Measurements from ENCODE around the gene UGT1A10.
"Not testable (repeated sequence)": the region's sequence is repeated elsewhere in the genome, so short reads cannot be mapped to it uniquely, and the experiment has no call there.

Gene UGT1A10

DNA sequence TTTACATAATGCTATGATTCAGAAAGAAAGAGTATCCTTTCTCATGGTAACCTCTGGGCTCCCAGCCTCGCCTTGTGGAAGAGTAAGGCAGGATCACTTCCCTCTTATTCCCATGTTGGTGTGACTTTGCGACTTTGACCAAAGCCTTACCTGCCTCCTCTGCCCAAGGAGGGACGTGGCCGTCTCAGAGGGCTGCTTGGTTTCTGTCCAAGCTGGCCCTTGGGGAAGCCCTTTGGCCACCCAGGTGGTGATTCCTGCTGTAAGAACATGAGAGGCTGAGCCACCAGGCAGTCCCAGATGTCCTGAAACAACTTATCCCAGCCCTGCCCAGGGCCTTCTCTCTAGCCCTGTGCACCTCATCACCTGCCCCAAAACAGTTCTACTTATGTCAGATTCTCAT lies 62.5 kb downstream of the UGT1A10 start:
- FAIRE-seq: no peak

DNA sequence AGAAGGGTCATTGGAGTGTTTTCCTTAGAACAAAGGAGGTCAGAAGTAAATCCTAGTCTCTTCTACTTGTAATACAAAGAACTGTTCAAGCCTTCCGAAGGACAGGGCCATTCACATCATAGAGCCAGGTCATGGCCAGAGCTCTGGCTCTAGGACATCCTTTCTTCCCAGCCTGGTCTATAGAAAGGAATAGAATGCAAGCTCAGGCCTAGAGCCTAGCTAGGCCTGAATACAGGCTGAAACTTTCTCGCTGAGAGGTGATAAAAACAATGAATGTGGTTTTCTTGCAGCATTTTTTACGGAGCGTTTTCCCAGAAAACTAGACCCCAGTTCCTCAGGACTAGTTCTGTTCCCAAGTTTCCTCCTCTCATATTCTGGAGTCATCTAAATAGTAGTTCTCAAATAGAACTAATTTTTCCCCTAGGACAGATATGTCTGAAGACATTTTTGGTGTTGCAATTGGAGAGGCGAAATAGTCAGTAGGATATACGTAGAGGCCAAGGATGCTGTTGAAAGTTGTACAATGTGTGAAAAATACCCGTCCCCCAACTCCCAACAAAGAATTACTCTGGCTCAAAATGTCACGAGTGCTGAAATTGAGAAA lies 63.3 kb downstream of the UGT1A10 start:
- no peak for FAIRE-seq

DNA sequence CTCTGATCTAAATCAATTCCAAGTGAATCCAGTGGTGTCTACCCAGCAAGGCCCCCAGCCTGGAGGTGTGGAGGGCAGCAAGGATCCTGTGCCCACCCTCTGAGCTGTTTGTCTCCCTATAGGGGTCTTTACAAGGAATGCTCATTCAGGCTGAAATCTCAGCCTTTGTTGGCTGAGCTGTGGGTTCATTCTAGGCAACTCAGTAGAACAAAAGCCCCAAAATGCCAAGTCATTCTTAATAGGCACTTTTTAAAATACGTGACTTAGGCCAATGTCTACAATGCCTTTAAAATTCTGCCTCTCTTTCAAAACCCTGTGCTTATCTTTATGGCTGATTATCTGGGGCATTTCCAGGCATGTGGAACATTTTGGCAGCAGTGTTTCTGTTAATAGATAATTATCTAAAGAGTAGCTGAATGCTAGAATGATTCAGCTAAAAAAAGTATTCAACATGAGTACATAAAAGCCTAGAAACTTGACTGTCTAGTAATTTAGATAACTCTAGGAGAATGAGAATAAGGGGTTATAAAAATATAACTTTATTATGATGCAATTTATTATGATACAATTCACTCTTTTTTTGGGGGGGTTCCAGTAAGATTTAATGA lies 63.9 kb downstream of the UGT1A10 start:
- FAIRE-seq: peak; percentile 76

DNA sequence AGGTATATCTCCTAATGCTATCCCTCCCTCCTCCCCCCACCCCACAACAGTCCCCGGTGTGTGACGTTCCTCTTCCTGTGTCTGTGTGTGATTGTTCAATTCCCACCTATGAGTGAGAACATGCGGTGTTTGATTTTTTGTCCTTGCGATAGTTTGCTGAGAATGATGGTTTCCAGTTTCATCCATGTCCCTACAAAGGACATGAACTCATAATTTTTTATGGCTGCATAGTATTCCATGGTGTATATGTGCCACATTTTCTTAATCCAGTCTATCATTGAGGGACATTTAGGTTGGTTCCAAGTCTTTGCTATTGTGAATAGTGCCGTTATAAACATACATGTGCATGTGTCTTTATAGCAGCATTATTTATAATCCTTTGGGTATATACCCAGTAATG lies 64.6 kb downstream of the UGT1A10 start:
- FAIRE-seq: not testable (repeated sequence)

DNA sequence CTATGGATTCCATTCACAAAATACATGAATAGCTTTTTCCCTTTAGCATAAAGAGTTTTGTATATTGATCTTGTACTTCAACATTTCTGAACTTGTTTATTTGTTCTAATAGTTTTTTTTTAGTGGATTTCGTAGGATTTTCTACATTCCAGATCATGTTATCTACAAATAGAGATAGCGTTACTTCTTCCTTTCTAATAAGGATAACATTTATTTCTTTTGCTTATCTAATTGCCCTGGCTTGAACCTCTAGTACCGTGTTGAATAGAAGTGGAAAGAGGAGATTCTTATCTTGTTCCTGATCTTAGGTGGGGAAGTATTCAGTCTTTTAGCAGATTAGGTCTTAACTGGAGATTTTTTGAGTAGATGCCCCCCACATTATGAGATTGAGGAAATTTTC lies 66.0 kb downstream of the UGT1A10 start:
- no peak for FAIRE-seq

DNA sequence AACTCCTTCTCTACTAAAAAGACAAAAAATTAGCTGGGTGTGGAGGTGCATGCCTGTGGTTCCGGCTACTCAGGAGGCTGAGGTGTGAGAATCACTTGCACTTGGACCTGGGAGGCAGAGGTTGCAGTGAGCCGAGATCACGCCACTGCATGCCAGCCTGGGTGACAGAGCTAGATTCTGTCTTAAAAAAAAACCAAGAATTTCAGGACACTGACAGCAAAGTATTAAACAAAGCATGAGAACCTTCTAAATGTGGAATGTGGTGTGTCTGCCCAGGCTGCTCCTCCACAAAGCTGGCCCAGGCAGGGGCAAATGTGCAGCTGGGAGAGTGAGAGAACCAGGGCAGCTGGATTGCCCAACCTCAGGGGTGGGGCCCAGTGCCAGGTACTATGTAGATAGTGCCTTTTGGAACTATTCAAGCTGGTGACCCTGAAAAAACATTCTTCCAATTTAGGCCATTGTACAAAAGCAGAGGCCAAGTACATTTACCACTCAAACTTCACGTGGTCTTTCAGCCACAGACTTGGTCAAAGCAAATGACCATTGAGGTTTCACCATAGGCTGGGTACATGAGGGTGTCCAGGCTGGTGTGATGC lies 69.8 kb downstream of the UGT1A10 start:
- FAIRE-seq: no peak

DNA sequence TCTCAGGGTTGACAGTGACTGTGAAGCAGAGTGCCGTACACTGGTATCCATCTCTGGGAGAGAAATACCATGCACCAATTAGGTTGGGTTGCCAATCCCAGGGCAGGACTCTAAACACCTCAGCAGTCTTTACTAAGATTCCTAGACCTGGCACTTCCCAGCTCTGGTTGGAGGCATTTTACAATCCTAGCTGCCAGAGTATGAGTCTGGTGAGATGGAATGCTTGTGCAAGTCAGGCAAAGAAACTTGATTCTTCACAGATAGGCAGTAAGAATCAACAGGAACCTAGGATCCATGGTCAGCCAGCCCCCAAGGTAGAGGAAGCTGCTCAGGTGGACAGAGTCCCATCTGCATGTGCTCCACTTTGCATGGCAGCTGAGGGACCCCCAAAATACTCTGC lies 70.5 kb downstream of the UGT1A10 start:
- no peak for FAIRE-seq

DNA sequence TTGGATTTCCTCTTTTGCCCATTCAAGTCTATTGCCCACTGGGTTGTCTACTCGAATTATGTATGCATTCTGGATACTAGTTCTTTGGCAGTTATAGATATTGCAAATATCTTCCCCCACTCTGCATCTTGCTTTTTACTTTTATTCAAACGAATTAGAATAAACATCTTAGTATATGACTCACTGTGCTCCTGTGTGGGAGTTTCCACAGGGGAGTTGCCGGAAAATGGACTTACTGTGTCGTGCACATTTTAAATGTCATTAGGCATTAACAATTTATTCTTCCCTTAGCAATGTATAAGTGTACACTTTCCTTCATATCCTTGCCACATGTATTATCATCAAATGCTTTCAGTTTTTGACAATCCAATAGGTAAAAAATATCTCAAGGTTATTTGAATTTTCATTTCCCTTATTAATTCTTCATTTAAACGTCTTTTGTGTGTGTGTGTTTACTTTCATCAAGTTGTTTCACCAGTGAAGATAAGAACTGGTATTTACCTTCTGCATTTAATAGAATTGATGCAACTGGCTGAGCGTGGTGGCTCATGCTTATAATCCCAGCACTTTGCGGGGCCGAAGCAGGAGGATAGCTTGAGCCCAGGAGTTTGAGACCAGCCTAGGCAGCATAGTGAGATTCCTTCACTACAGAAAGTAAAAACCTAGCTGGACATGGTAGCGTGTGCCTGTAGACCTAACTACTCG lies 71.8 kb downstream of the UGT1A10 start:
- no peak for FAIRE-seq

DNA sequence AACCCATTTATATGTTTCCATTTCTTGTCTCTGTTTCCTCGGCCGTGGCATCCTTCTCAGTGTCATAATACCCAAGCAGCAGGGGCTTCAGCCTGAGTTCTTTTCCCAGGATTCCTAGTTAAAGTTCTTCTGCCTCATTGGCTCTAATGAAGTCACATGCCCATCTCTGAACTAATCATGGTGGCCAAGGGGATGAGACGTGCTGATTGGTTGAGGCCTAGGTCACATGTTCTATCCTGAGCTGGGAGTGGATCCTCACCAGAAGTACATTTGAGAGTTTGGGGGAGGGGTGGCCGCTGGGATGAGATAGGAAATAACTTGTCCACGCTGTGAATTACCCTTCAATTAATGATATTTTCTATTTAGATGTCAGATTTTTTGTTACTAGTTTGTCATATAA lies 72.7 kb downstream of the UGT1A10 start:
- no peak for FAIRE-seq

DNA sequence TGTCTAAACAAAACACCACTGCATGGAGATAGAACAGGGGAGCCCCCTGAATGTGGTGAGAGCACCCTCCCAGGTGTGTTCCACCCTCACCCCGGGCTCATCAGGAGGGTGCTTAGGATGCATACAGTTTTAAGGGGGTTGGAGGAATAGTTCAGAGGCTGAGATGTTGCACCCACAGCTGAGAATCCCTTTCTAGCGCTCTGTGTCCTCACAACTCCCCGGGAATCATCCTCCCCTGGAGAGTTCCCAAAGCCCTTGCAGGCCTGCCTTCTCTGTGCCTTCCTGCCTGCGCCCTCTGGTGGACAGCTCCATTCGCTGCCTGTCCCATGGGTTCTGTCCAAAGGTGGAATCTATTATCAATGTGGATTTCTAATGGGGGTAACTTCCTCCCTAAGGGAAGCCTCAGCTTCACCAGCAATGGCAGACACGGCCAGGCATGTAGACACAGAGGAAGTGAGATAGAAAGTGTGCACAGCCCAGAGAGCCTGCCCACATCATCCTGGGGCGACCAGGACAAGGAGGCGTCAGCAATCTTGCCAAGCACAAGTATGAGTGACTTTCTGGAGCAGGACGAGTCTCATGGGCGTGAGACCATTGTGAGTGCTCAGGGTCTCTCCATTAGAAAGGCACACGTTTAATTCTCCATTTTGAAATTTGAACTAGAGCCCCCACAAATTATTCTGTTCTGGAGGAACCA lies 75.2 kb downstream of the UGT1A10 start:
- FAIRE-seq: no peak

DNA sequence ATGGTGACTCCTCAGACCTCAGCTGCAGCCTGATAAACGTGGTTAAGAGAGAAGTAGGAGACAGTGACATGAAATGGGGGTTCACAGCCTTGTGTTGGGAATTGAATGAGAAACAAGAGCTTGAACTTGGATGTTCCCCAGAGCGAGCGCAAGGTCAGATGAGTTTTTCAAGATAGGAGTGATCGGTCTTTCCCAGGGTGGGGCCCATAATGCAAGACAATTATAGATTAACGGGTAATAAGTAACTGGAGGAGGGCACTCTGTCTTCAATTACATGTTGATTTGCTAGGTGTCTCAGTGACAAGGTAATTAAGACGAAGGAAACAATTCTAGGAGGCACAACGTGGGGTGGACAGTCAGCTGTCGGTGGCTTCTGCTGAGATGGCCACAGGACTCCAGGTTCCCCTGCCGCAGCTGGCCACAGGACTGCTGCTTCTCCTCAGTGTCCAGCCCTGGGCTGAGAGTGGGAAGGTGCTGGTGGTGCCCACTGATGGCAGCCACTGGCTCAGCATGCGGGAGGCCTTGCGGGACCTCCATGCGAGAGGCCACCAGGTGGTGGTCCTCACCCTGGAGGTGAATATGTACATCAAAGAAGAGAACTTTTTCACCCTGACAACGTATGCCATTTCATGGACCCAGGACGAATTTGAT lies 76.5 kb downstream of the UGT1A10 start, which contains the start of gene UGT1A5:
UGT1A5 (plus strand) TSS at position 297 of the 651 bp plus-strand sequence; CDS start at position 382, 85 bp downstream.
- FAIRE-seq: no peak

DNA sequence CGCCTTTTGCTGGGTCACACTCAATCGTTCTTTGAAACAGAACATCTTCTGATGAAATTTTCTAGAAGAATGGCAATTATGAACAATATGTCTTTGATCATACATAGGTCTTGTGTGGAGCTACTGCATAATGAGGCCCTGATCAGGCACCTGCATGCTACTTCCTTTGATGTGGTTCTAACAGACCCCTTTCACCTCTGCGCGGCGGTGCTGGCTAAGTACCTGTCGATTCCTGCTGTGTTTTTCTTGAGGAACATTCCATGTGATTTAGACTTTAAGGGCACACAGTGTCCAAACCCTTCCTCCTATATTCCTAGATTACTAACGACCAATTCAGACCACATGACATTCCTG lies 77.0 kb downstream of the UGT1A10 start:
- no peak for FAIRE-seq

DNA sequence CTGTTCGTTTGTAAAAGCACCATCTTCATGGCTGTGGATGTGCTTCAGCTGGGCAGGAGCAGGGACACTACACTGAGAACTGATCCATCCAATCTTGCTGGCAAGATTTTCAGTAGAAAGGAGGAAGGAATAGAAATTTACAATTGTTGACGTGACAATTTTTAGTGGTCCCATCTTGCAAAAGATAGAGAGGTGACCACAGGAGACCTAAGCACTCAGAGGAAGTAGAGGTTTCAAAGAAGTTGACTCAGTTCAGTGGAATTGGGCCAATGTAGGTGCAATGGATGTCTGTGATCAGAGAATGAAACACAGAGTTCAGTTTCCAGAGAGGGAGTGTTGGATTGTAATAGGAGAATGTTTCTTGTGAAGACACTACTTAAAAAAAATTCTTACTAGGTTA lies 77.9 kb downstream of the UGT1A10 start:
- FAIRE-seq: no peak

DNA sequence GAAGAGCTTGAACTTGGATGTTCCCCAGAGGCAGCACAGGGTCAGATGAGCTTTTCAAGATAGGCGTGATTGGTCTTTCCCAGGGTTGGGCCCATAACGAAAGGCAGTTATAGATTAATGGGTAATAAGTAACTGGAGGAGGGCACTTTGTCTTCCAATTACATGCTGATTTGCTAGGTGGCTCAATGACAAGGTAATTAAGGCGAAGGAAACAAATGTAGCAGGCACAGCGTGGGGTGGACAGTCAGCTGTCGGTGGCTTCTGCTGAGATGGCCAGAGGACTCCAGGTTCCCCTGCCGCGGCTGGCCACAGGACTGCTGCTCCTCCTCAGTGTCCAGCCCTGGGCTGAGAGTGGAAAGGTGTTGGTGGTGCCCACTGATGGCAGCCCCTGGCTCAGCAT lies 82.3 kb downstream of the UGT1A10 start, which contains the start of gene UGT1A4:
UGT1A4 (plus strand) TSS at position 185 of the 400 bp plus-strand sequence; CDS start at position 270, 85 bp downstream.
- no peak for FAIRE-seq

DNA sequence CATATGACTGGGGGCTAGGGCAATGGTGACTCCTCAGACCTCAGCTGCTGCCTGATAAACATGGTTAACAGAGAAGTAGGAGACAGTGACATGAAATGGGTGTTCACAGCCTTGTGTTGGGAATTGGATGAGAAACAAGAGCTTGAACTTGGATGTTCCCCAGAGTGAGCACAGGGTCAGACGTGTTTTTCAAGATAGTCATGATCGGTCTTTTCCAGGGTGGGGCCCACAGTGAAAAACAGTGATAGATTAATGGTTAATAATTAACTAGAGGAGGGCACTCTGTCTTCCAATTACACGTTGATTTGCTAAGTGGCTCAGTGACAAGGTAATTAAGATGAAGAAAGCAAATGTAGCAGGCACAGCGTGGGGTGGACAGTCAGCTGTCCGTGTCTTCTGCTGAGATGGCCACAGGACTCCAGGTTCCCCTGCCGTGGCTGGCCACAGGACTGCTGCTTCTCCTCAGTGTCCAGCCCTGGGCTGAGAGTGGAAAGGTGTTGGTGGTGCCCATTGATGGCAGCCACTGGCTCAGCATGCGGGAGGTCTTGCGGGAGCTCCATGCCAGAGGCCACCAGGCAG lies 92.6 kb downstream of the UGT1A10 start, which contains the start of gene UGT1A3:
UGT1A3 (plus strand) TSS at position 320 of the 579 bp plus-strand sequence; CDS start at position 405, 85 bp downstream.
- FAIRE-seq: no peak

DNA sequence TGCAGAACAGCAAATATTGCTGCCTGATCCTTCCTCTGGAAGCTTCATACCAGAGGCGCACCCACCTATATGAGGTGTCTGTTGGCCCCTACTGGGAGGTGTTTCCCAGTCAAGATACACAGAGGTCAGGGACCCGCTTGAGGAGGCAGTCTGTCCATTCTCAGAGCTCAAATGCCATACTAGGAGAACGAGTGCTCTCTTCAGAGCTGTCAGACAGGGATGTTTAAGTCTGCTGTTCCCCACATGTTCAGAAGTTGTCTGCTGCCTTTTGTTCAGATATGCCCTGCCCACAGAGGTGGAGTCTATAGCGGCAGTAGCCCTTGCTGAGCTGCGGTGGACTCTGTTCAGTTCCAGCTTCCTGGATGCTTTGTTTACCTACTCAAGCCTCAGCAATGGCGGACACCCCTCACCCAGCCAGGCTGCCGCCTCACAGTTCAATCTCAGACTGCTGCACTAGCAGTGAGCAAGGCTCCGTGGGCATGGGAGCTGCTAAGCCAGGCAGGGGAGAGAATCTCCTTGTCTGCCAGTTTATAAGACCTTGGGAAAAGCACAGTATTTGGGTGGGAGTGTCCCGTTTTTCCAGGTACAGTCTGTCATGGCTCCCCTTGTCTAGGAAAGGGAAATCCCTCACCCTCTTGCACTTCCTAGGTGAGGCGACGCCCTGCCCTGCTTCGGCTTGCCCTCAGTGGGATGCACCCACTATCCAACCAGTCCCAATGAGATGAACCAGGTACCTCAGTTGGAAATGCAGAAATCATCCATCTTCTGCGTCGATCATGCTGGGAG lies 100.8 kb downstream of the UGT1A10 start:
- FAIRE-seq: not testable (repeated sequence)

DNA sequence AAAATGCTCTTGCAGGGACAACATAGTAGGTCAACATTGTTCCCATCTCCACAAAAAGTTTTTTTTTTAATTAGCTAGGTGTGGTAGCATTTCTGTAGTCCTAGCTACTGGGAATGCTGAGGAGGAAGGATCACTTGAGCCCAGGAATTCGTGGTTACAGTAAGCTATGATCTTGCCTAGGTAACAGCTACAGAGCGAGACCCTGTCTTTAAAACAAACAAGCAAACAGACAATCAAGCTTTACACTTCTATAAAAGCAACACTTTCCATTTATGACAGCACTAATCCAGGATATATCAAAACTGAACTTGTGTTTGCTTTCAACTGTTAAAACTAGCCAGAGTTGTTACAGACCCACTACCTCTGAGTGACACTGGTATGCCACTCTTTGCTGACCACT lies 104.6 kb downstream of the UGT1A10 start:
- no peak for FAIRE-seq

DNA sequence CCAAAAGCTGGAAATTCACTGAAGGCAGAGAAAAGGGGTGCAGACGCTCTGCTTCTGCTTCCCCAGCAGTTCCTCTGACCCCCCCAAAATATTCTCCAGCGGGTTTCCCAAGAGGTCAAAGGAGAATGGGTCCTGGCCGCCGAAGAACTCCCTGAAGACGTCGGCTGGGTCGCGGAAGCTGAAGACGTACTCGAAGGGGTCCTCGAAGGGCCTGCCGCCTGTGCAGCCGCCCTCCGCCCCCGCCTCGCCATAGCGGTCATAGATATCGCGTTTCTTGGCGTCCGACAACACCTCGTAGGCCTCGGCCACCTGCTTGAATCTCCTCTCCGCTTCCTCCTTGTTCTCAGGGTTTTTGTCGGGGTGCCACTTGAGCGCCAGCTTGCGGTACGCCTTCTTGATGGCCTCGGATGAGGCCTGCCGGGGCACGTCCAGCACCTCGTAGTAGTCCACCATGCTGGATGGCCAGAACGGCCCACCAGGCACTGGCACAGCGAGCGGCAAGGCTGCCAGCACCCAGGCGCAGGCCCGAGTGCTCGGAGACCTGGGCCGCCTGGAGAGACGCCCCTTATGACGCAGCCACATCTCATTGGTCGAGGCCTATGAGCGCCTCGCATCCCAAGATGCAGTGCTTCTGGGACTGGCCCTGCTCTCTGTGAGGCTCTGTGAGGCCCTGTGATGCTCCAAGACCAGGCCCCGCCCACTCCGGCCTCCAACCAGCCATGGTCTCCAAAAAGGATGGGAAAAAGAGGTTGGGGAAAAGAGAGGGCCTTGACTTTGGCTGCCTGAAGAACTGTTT lies 107.4 kb downstream of the UGT1A10 start:
- no peak for FAIRE-seq

DNA sequence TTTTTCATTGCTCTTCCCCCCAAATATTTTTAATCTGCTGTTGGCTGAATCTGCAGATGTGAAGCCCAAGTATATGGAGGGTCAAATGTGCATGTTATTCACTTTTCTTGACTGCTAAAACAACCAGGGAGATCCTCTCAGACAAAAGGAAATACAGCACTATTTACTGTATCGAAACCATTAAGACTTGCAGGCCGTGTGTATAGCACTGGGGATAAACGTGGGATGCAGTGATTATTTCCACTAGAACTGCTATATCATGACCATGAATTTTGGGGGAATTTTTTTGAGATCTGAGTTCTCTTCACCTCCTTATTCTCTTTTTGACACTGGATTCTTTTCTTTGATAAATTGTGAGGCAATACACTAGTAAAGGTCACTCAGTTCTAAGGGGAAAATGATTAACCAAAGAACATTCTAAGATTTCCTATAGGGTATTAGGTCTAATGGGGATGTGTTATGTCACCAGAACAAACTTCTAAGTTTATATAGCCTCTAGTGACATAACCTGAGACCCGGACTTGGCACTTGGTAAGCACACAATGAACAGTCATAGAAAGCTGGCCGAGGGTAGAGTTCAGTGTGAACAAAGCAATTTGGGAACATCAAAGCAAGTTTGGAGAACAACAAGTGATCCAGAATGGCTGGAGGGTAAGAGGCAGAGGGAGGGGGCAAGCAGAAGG lies 109.0 kb downstream of the UGT1A10 start:
- no peak for FAIRE-seq

DNA sequence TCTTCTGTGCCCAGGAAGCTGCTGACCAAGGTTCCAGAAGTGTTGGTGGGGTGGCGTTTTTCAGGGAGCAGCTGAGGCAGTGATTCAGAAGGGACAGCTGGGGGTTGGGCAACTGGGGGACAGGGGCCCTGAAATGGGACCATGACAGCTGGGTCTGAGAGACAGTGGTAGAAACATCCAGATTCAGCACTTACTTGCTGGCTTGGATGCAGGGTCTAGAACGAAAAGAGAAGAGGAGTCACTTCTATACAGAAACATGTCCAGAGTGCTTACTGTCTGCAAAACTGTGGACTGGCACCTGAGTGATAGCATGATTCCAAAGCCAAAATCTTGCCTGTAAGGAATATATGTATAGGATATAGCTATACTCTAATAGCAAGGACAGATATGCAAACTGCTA lies 109.6 kb downstream of the UGT1A10 start:
- not testable (repeated sequence) for FAIRE-seq
